Spleen (tissue), 11 donors: ENCODE data around the gene PITPNB. TPM values are rescaled to one million over a fixed set of nuclear protein-coding genes. Genes with fewer than 3 reads are reported as not detected.

Source experiments
- DNase-seq: peaks from one replicate; pipeline ENCODE4 v3.0.0-alpha.2; 2020
- H3K27ac ChIP-seq, 8 donors: fragments of 200-600 bp; sonication (generic) in 7 of 8; 1 replicate in 4 of 8; 2 replicates in 4 of 8; pipeline versions ENCODE4 v1.5.0 to v1.8.0; 2016 to 2021; ENCODE audit warnings: inconsistent platforms in 4 of 8, mild to moderate bottlenecking in 4 of 8, moderate library complexity in 1 of 8
- H3K27me3 ChIP-seq, 7 donors: fragments of 200-600 bp; sonication (generic) in 6 of 7; replicated peaks in 1 of 7; 1 replicate in 4 of 7; 2 replicates in 3 of 7; pipeline versions ENCODE4 v1.5.0 to v1.8.0; 2016 to 2021; ENCODE audit warnings: inconsistent platforms in 3 of 7, mild to moderate bottlenecking in 1 of 7
- H3K36me3 ChIP-seq, 6 donors: fragments of 200-600 bp; sonication (generic) in 5 of 6; 1 replicate in 4 of 6; 2 replicates in 2 of 6; pipeline versions ENCODE4 v1.5.0 to v1.8.0; 2016 to 2021; ENCODE audit warnings: inconsistent platforms in 2 of 6
- H3K4me1 ChIP-seq, 6 donors: fragments of 200-600 bp; sonication (generic) in 5 of 6; 1 replicate in 3 of 6; 2 replicates in 3 of 6; pipeline versions ENCODE4 v1.5.0 to v1.8.0; 2016 to 2021; ENCODE audit warnings: inconsistent platforms in 3 of 6
- H3K4me3 ChIP-seq, 8 donors: fragments of 200-600 bp; sonication (generic) in 7 of 8; 1 replicate in 4 of 8; 2 replicates in 4 of 8; pipeline versions ENCODE4 v1.5.0 to v1.8.0; 2016 to 2021; ENCODE audit warnings: inconsistent platforms in 4 of 8, mild to moderate bottlenecking in 4 of 8, moderate library complexity in 2 of 8
- H3K9me3 ChIP-seq, 8 donors: fragments of 200-600 bp; sonication (generic) in 7 of 8; 1 replicate in 4 of 8; 2 replicates in 4 of 8; pipeline versions ENCODE4 v1.5.0 to v1.8.0; 2016 to 2021; ENCODE audit warnings: inconsistent platforms in 4 of 8
- POLR2A ChIP-seq, 3 donors: fragments of 450-650 bp; IDR thresholded peaks; one replicate each; pipeline ENCODE4 v1.5.1; 2017; ENCODE audit warnings: antibody characterized with exemption in 3 of 3, mild to moderate bottlenecking in 1 of 3
- POLR2AphosphoS5 ChIP-seq, 3 donors: sonication (generic); formaldehyde crosslinking; IDR thresholded peaks; one replicate each; pipeline ENCODE4 v1.5.1; 2017; ENCODE audit warnings: antibody characterized with exemption in 3 of 3
- WGBS, 5 donors: extraction: QIAGEN DNeasy Blood & Tissue Kit in 3 of 5; methylation state at CpG; one replicate each; pipeline versions ENCODE4 v1.1.5 to v1.1.7; 2013 to 2018; 5-methylcytosine and 5-hydroxymethylcytosine counted together
- intact Hi-C: fragments of 100-400 bp; cut with DNase I; formaldehyde crosslinking; loops from one replicate; pipeline ENCODE4 v1.15.0; 2023; ENCODE audit warnings: low total_unique reads
- polyA plus RNA-seq, 3 donors: library from polyadenylated mRNA; stranded (reverse); fragments of 200-250 nt; gene quantifications; one replicate each; pipeline ENCODE4 v1.2.1, GENCODE V29; 2013
- total RNA-seq, 7 donors: library from RNA; depleted of rRNA in 3 of 7; stranded (reverse); fragments of >200 nt in 3 of 7; fragmentation: NEBNext Ultra II Directional in 4 of 7; extraction: Animal tissue kit (Norgen Biotek cat#: 25700) in 4 of 7; gene quantifications; one replicate each; pipeline versions ENCODE4 v1.1.0 to v1.2.1, GENCODE V29; 2016 to 2021
- TF ChIP-seq, protein P1 (sequence below), 11 experiments: fragments of 200-600 bp in 7 of 11; fragments of 450-650 bp in 4 of 11; sonication (generic) in 4 of 11; IDR thresholded peaks in 8 of 11; conservative IDR thresholded peaks in 3 of 11; 1 replicate in 7 of 11; 2 replicates in 4 of 11; pipeline versions ENCODE4 v1.4.0 to v1.8.0; 2016 to 2021; ENCODE audit warnings: antibody characterized with exemption in 11 of 11, inconsistent platforms in 4 of 11, mild to moderate bottlenecking in 1 of 11
- donor health status: healthy with polysubstance abuse.
- donor health status: DM: no; HTN: no; CAD: no; lungs with moderate emphysema.
- donor health status: DM: no; HTN: no; CAD: no.
- donor health status: Bipolar disorder and iron deficiency.
- donor health status: healthy.
- donor health status: DM: no; HTN: no; CAD: no.
- donor health status: DM: yes; HTN: yes; CAD: no.

Gene PITPNB
- total and polyA plus RNA-seq, 10 donors: 17.5 to 67.2 (median 48.9) TPM

GRCh38 chr22:27892811-27893210, 26.2 kb downstream of the PITPNB start:
- Histone ChIP-seq H3K4me3 (no peak overlapping the region), H3K27me3 (no peaks in the 10 kb centered on the region), H3K9me3 (no peaks in the 10 kb centered on the region), H3K4me1 (peaks cover 0 to 1% (median 0%) of the 10 kb centered on the region in 6 donors), H3K36me3 (peaks cover 0 to 100% (median 76%) of the 10 kb centered on the region in 6 donors), H3K27ac (no peak overlapping the region)
- TF ChIP-seq, protein P1, sequence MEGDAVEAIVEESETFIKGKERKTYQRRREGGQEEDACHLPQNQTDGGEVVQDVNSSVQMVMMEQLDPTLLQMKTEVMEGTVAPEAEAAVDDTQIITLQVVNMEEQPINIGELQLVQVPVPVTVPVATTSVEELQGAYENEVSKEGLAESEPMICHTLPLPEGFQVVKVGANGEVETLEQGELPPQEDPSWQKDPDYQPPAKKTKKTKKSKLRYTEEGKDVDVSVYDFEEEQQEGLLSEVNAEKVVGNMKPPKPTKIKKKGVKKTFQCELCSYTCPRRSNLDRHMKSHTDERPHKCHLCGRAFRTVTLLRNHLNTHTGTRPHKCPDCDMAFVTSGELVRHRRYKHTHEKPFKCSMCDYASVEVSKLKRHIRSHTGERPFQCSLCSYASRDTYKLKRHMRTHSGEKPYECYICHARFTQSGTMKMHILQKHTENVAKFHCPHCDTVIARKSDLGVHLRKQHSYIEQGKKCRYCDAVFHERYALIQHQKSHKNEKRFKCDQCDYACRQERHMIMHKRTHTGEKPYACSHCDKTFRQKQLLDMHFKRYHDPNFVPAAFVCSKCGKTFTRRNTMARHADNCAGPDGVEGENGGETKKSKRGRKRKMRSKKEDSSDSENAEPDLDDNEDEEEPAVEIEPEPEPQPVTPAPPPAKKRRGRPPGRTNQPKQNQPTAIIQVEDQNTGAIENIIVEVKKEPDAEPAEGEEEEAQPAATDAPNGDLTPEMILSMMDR (IDR thresholded peaks at IDR 0.05 in 8 of 11, conservative IDR thresholded peaks at IDR 0.05 in 3 of 11): no peak
- TF ChIP-seq POLR2AphosphoS5 (IDR thresholded peaks at IDR 0.05) (no peak), POLR2A (IDR thresholded peaks at IDR 0.05) (no peak)
- no peak for DNase-seq
- WGBS, 5 donors: 73 to 85% (median 76%) methylated on average over 5 of the region's 5 CpGs
- intact Hi-C loops: no loop called here

DNA sequence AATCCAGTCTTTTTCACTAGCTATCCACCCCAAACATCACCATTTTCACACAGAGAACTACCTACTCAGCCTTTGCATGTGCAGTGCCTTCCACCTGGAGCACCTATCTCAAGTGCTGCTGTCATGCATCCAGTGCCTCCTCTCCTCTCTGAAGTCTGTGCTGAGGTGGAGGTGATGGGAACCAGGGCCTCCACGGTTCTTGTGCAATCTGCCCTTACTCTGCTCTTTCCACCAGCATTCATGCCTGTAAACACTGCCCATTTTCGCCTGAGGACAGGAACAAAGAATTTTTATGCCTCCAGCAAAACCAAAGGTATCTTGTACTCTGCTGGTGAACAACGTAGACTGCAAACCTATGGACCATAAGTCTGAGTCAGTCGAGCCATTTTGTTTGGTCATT, 27.0 kb downstream of the PITPNB start:
- intact Hi-C loops: no loop called here
- no peak for DNase-seq
- WGBS, 5 donors: 84 to 95% (median 93%) methylated on average over 4 of the region's 4 CpGs
- Histone ChIP-seq H3K9me3 (no peaks in the 10 kb centered on the region), H3K27ac (no peak overlapping the region), H3K36me3 (peaks cover 0 to 100% (median 72%) of the 10 kb centered on the region in 6 donors), H3K27me3 (no peaks in the 10 kb centered on the region), H3K4me3 (no peak overlapping the region), H3K4me1 (peaks cover 0 to 8% (median 6%) of the 10 kb centered on the region in 6 donors)
- no peak for TF ChIP-seq POLR2AphosphoS5 (IDR thresholded peaks at IDR 0.05)
- TF ChIP-seq, protein P1 (IDR thresholded peaks at IDR 0.05 in 8 of 11, conservative IDR thresholded peaks at IDR 0.05 in 3 of 11): no peak
- no peak for TF ChIP-seq POLR2A (IDR thresholded peaks at IDR 0.05)

DNA sequence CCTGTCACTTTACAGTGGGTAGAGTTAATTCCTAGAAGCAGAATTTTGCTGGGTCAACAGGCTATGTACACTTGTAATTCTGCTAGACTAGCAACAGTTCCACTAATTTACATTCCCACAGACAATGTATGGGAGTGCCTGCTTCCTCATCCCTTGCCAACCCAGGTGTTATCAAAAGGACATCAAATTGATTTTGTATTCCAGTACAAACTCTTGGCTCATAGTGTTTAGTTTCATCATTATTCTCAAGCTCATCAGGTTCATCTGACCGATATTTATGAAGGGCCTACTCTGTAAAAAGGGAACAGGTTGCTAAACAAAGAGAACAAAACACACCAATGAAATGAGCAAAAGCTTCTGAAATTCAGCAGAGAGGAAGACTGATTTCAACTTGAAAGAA, 30.7 kb downstream of the PITPNB start:
- Histone ChIP-seq H3K27me3 (no peaks in the 10 kb centered on the region), H3K4me3 (no peak overlapping the region), H3K27ac (no peak overlapping the region), H3K4me1 (peaks cover 9 to 28% (median 17%) of the 10 kb centered on the region in 6 donors), H3K9me3 (no peaks in the 10 kb centered on the region), H3K36me3 (peaks cover 2 to 91% (median 57%) of the 10 kb centered on the region in 6 donors)
- intact Hi-C loops: loop anchor here (5.0 to 10.0 kb wide), 2 partner anchors 119 to 706 kb away; no protein-coding TSS in a partner anchor
- TF ChIP-seq POLR2A (IDR thresholded peaks at IDR 0.05) (no peak), POLR2AphosphoS5 (IDR thresholded peaks at IDR 0.05) (no peak)
- TF ChIP-seq, protein P1 (IDR thresholded peaks at IDR 0.05 in 8 of 11, conservative IDR thresholded peaks at IDR 0.05 in 3 of 11): no peak
- DNase-seq: no peak
- WGBS, 5 donors: 91 to 98% (median 95%) methylated on average over 1 of the region's 1 CpG

GRCh38 chr22:27886843-27887151, 32.3 kb downstream of the PITPNB start:
- H3K27me3 ChIP-seq: no peaks in the 10 kb centered on the region

More at GRCh38 chr22:27886843-27887151, 32.3 kb downstream of the PITPNB start:
- H3K4me3 ChIP-seq: no peak overlapping the region
- TF ChIP-seq, protein P1 (IDR thresholded peaks at IDR 0.05 in 8 of 11, conservative IDR thresholded peaks at IDR 0.05 in 3 of 11): peak in 2 of 11 experiments; percentile 2 to 14
- TF ChIP-seq POLR2AphosphoS5 (IDR thresholded peaks at IDR 0.05) (no peak), POLR2A (IDR thresholded peaks at IDR 0.05) (no peak)
- H3K36me3 ChIP-seq: peaks cover 2 to 86% (median 43%) of the 10 kb centered on the region in 6 donors
- H3K27ac ChIP-seq: peak overlapping the region in 6 of 8 donors; percentile 2 to 20 (median 16)
- no peak for DNase-seq
- intact Hi-C loops: loop anchor here (5.0 to 10.0 kb wide), 2 partner anchors 121 to 708 kb away; no protein-coding TSS in a partner anchor
- H3K4me1 ChIP-seq: peaks cover 9 to 31% (median 17%) of the 10 kb centered on the region in 6 donors
- H3K9me3 ChIP-seq: no peaks in the 10 kb centered on the region
